NB4 (cell line): ENCODE results near the gene BTG4.

Experiments used
- CTCF ChIP-seq: IDR thresholded peaks from one replicate; pipeline ENCODE4 v1.5.1; 2012; ENCODE audit warnings: low read depth, low read length
- MAX ChIP-seq: IDR thresholded peaks from 2 replicates; pipeline ENCODE4 v1.6.1; 2011; ENCODE audit warnings: low read depth, low read length
- POLR2A ChIP-seq: IDR thresholded peaks from 2 replicates; pipeline ENCODE4 v1.6.1; 2011; ENCODE audit warnings: mild to moderate bottlenecking; ENCODE audit not compliant: insufficient read length; ENCODE audit errors: extremely low read depth

- TF ChIP-seq CTCF = no peak
- no peak for TF ChIP-seq POLR2A
- no peak for TF ChIP-seq MAX
These were observed 10.2 kb upstream of the BTG4 start for GRCh38 chr11:111522426-111522825.
